Progenitor cell of endocrine pancreas (in vitro differentiated cells): ENCODE results near the gene DGCR2. TPM values are rescaled to one million over a fixed set of nuclear protein-coding genes. Genes with fewer than 3 reads are reported as not detected.
"Not testable (repeated sequence)": the region's sequence is repeated elsewhere in the genome, so short reads cannot be mapped to it uniquely, and the experiment has no call there.

Experiments
- DNase-seq: peaks from one replicate; pipeline ENCODE4 v3.0.0; 2021; ENCODE audit warnings: low spot score; ENCODE audit not compliant: unreplicated experiment
- H3K27ac Mint-ChIP-seq: 2 replicates; pipeline ENCODE4 v1.8.0; 2021; ENCODE audit warnings: mild to moderate bottlenecking, moderate library complexity, mixed read lengths
- H3K27me3 Mint-ChIP-seq: 2 replicates; pipeline ENCODE4 v1.8.0; 2021; ENCODE audit warnings: mixed read lengths
- H3K36me3 Mint-ChIP-seq: 2 replicates; pipeline ENCODE4 v1.8.0; 2022; ENCODE audit warnings: mixed read lengths; ENCODE audit not compliant: insufficient read depth
- H3K4me1 Mint-ChIP-seq: 2 replicates; pipeline ENCODE4 v1.8.0; 2021; ENCODE audit warnings: low read depth, mixed read lengths
- H3K4me3 Mint-ChIP-seq: 2 replicates; pipeline ENCODE4 v1.8.0; 2021; ENCODE audit warnings: low read depth, mild to moderate bottlenecking, moderate library complexity, mixed read lengths
- H3K9me3 Mint-ChIP-seq: 2 replicates; pipeline ENCODE4 v1.8.0; 2021; ENCODE audit warnings: low read depth, mixed read lengths
- CTCF ChIP-seq: fragments of 200-600 bp; sonication (generic); IDR thresholded peaks from one replicate; pipeline ENCODE4 v1.5.0; 2021; ENCODE audit warnings: antibody characterized with exemption, mild to moderate bottlenecking; ENCODE audit not compliant: unreplicated experiment
- total RNA-seq: library from RNA; stranded (reverse); gene quantifications from 2 replicates; pipeline ENCODE4 v1.2.1, GENCODE V29; 2021

Gene DGCR2
- total RNA-seq, 1 donor from 2014 or later, result 89.1 TPM

GRCh38 chr22:19167106-19167869 lies 45.1 kb upstream of the DGCR2 start:
- H3K9me3 Mint-ChIP-seq, result no peaks in the 10 kb centered on the region
- H3K27ac Mint-ChIP-seq, result no peak overlapping the region
- no peak for DNase-seq
- H3K27me3 Mint-ChIP-seq, result peaks cover 52% of the 10 kb centered on the region
- TF ChIP-seq CTCF, result no peak
- no peaks in the 10 kb centered on the region for H3K36me3 Mint-ChIP-seq
- peaks cover 20% of the 10 kb centered on the region for H3K4me1 Mint-ChIP-seq
- H3K4me3 Mint-ChIP-seq, result no peak overlapping the region

- Mint-ChIP-seq H3K4me1 (peaks cover 16% of the 10 kb centered on the region), H3K9me3 (no peaks in the 10 kb centered on the region), H3K27me3 (peaks cover 57% of the 10 kb centered on the region), H3K36me3 (no peaks in the 10 kb centered on the region), H3K4me3 (no peak overlapping the region), H3K27ac (no peak overlapping the region)
- DNase-seq, result no peak
- no peak for TF ChIP-seq CTCF
Measured at GRCh38 chr22:19166421-19166820, 44.2 kb upstream of the DGCR2 start.

GRCh38 chr22:19164425-19164824 lies 42.2 kb upstream of the DGCR2 start:
- Mint-ChIP-seq H3K4me3 (no peak overlapping the region), H3K4me1 (peaks cover 11% of the 10 kb centered on the region), H3K36me3 (no peaks in the 10 kb centered on the region), H3K27ac (no peak overlapping the region), H3K27me3 (peaks cover 57% of the 10 kb centered on the region), H3K9me3 (no peaks in the 10 kb centered on the region)
- TF ChIP-seq CTCF, result no peak
- DNase-seq, result no peak

- not testable (repeated sequence) for DNase-seq, H3K9me3 Mint-ChIP-seq, H3K4me3 Mint-ChIP-seq, H3K27ac Mint-ChIP-seq, H3K4me1 Mint-ChIP-seq, H3K36me3 Mint-ChIP-seq
- peaks cover 50% of the 10 kb centered on the region for H3K27me3 Mint-ChIP-seq
Measured at GRCh38 chr22:19158649-19159048, 36.4 kb upstream of the DGCR2 start.

GRCh38 chr22:19156109-19156508 lies 33.9 kb upstream of the DGCR2 start:
- H3K4me1 Mint-ChIP-seq, H3K36me3 Mint-ChIP-seq, DNase-seq, H3K27ac Mint-ChIP-seq, H3K9me3 Mint-ChIP-seq, H3K4me3 Mint-ChIP-seq: not testable (repeated sequence)
- H3K27me3 Mint-ChIP-seq, result peaks cover 61% of the 10 kb centered on the region

- Mint-ChIP-seq H3K9me3 (no peaks in the 10 kb centered on the region), H3K36me3 (no peaks in the 10 kb centered on the region), H3K27ac (no peak overlapping the region), H3K27me3 (peaks cover 50% of the 10 kb centered on the region), H3K4me1 (no peaks in the 10 kb centered on the region), H3K4me3 (no peak overlapping the region)
- DNase-seq, result no peak
- no peak for TF ChIP-seq CTCF
Measured at GRCh38 chr22:19152942-19153883, 31.0 kb upstream of the DGCR2 start.
